ENCODE data around the gene NPRL2.

Gene NPRL2

DNA sequence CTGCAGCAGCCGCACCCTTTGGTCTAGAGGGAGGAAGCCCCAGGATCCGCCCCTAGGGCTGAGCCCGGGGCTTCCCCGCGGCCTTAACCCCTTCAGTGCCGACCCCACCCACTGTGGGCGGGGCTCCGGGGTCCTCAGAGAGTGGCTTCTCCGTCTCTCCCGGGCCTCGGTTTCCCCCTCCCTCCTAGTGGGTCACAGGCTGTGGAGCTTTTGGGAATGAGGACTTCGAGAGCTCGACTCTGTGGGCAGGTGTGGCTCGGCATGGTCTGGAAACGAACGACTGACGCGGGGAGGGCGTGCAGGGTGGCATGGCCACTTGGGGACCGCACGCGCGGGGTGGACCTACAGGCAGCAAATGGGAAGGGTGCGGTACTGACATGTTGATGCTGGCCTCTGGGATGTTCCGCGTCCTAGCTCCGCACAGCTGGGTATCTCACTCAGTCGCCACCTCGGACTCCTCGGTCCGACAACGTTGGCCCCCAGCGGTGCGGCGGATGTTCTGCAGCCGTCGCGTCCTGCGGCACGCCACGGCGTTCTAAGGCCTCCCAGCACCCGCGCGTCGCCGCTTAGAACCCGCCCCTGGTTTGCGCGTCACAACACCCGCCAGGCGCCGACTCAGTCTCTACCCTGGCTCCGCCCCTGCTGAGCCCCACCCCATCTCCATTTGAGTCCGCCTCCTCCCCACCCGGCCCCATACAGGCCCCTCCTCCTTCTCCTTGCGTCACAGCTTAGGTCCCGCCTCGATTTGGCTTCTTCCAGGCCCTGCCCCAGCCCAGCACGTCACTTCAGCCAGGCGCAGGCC is 51.5 kb downstream of the NPRL2 start, which contains the start of the genes HYAL3 and NAA80:
TSS of gene HYAL3 (minus strand) at position 570 of the 802 bp plus-strand sequence. CDS start 3,803 bp downstream, outside the sequence.
TSS of gene NAA80 (minus strand) at position 570 of the 802 bp plus-strand sequence. CDS start 1,942 bp downstream, outside the sequence.
- WGBS (ENCODE audit: extremely low coverage, insufficient coverage, low lambda C conversion rate) = no CpG with 5 or more reads among the region's 61 CpGs
- peak within 1 kb of the TSS; percentile 47 for H3K27ac ChIP-seq (ENCODE audit: low read depth, low read length)

DNA sequence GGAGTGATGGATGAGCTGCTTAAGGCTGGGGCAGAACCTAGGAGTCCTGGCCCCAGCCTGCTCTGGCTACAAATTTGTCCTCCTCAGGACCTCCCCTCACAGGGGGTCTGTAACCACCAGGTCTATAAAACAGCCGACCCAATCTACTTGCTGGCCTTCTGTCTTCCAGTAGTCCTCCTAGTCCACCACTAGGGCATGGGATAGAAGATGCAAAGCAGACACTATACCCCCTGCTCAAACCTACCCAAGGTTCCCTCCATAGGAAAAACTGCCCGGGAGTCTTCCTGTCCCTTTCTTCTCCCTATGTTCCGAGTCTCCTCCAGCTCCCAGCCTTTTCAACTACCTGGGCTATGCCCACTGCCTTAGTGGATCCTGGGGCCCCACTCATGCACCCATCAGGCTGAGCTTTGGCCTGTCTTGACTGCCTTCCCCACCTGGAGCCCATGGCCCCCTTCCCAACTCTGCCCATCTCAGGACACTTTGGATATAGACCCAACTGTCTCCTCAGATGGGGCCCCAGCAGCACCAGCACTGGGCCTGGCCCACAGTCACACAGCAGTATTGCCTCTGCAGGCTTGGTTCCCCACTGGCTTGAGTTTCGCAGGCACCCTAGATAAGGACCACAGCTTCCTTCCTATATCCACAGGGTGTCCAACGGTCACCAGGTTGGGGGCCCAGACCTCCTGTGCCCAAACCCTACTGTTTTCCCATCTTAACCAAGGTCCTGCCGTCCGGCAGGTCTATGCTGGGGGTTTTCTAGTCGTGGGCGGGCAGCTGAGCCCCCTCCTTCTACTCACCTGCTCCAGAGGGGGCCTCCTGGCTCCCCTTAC is 52.5 kb downstream of the NPRL2 start:
- Histone ChIP-seq H2BK120ac (ENCODE audit: low read depth, low read length) (no peak overlapping the region), H3K4ac (ENCODE audit: low read depth, low read length) (no peak overlapping the region), H4K5ac (ENCODE audit: low read length) (no peak overlapping the region), H3K56ac (ENCODE audit: low read length) (peak overlapping the region; percentile 75), H3K9ac (ENCODE audit: low read length) (peak overlapping the region; percentile 52), H3K27ac (ENCODE audit: low read depth, low read length) (no peak overlapping the region), H3K4me2 (ENCODE audit: low read length) (peak overlapping the region; percentile 47), H2AK5ac (ENCODE audit: low read length) (no peak overlapping the region), H3K79me2 (ENCODE audit: control insufficient read depth, insufficient read depth, low read length) (no peaks in the 10 kb centered on the region), H3K23ac (ENCODE audit: low read length) (no peak overlapping the region), H3K36me3 (ENCODE audit: control insufficient read depth, insufficient read depth, low read length) (no peaks in the 10 kb centered on the region), H2BK15ac (replicated peaks; ENCODE audit: low read depth) (no peak overlapping the region), H3K18ac (ENCODE audit: low read length) (no peak overlapping the region), H2BK5ac (ENCODE audit: low read length) (no peak overlapping the region), H4K8ac (ENCODE audit: low read depth, low read length) (no peak overlapping the region), H3K4me3 (ENCODE audit: low read length) (no peak overlapping the region), H3K27me3 (ENCODE audit: insufficient read depth, low read length, poor library complexity) (no peaks in the 10 kb centered on the region), H3K79me1 (ENCODE audit: low read length) (no peaks in the 10 kb centered on the region), H3K4me1 (ENCODE audit: control insufficient read depth, low read depth, low read length) (peaks cover 6% of the 10 kb centered on the region)
- peak; percentile 56 for DNase-seq
- no CpG with 5 or more reads among the region's 9 CpGs for WGBS (ENCODE audit: extremely low coverage, insufficient coverage, low lambda C conversion rate)

More for the DNA sequence above, 51.5 kb downstream of the NPRL2 start, which contains the start of the genes HYAL3 and NAA80:
- Histone ChIP-seq H2BK5ac (ENCODE audit: low read length) (peak within 1 kb of the TSS; percentile 5), H4K5ac (ENCODE audit: low read length) (no peak within 1 kb of the TSS), H3K4ac (ENCODE audit: low read depth, low read length) (no peak within 1 kb of the TSS), H2BK120ac (ENCODE audit: low read depth, low read length) (no peak within 1 kb of the TSS), H3K18ac (ENCODE audit: low read length) (peak within 1 kb of the TSS; percentile 11), H4K8ac (ENCODE audit: low read depth, low read length) (no peak within 1 kb of the TSS), H3K4me3 (ENCODE audit: low read length) (peak within 1 kb of the TSS; percentile 82), H3K9ac (ENCODE audit: low read length) (peak within 1 kb of the TSS; percentile 87), H3K4me2 (ENCODE audit: low read length) (peak within 1 kb of the TSS; percentile 47), H2AK5ac (ENCODE audit: low read length) (no peak within 1 kb of the TSS), H3K23ac (ENCODE audit: low read length) (no peak within 1 kb of the TSS), H2BK15ac (replicated peaks; ENCODE audit: low read depth) (no peak within 1 kb of the TSS), H3K36me3 (ENCODE audit: control insufficient read depth, insufficient read depth, low read length) (no peaks in the 10 kb centered on the region), H3K4me1 (ENCODE audit: control insufficient read depth, low read depth, low read length) (peaks cover 6% of the 10 kb centered on the region), H3K79me2 (ENCODE audit: control insufficient read depth, insufficient read depth, low read length) (no peaks in the 10 kb centered on the region), H3K79me1 (ENCODE audit: low read length) (no peaks in the 10 kb centered on the region), H3K56ac (ENCODE audit: low read length) (peak within 1 kb of the TSS; percentile 77), H3K27me3 (ENCODE audit: insufficient read depth, low read length, poor library complexity) (no peaks in the 10 kb centered on the region)
- DNase-seq = peak; percentile 100

DNA sequence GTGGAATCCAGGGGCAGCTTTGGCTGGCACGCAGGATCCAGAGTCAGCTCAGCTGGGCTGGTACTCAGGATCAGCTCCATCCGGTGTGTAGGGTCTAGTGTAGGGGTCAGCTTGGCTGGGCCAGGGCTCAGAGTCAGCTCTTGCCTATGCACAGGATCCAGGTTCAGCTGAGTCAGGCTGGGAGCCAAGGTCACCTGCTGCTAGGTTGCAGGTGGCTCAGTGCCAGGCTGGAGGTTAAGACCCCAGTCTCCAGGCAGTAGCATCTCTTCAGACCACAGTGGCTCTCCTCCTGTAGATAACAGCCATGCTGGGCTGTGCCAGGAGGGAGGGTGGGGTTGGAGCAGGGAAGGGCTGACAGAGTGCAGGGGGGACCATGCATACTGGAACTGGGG is 53.2 kb downstream of the NPRL2 start:
- Histone ChIP-seq H3K27me3 (ENCODE audit: insufficient read depth, low read length, poor library complexity) (no peaks in the 10 kb centered on the region), H3K4me2 (ENCODE audit: low read length) (no peak overlapping the region), H3K36me3 (ENCODE audit: control insufficient read depth, insufficient read depth, low read length) (no peaks in the 10 kb centered on the region), H2BK15ac (replicated peaks; ENCODE audit: low read depth) (no peak overlapping the region), H3K4ac (ENCODE audit: low read depth, low read length) (no peak overlapping the region), H3K23ac (ENCODE audit: low read length) (no peak overlapping the region), H2AK5ac (ENCODE audit: low read length) (no peak overlapping the region), H3K18ac (ENCODE audit: low read length) (no peak overlapping the region), H2BK120ac (ENCODE audit: low read depth, low read length) (no peak overlapping the region), H3K27ac (ENCODE audit: low read depth, low read length) (no peak overlapping the region), H2BK5ac (ENCODE audit: low read length) (no peak overlapping the region), H3K4me3 (ENCODE audit: low read length) (no peak overlapping the region), H3K9ac (ENCODE audit: low read length) (no peak overlapping the region), H3K4me1 (ENCODE audit: control insufficient read depth, low read depth, low read length) (peaks cover 10% of the 10 kb centered on the region), H3K79me1 (ENCODE audit: low read length) (no peaks in the 10 kb centered on the region), H3K79me2 (ENCODE audit: control insufficient read depth, insufficient read depth, low read length) (no peaks in the 10 kb centered on the region), H4K8ac (ENCODE audit: low read depth, low read length) (no peak overlapping the region), H4K5ac (ENCODE audit: low read length) (no peak overlapping the region), H3K56ac (ENCODE audit: low read length) (no peak overlapping the region)
- WGBS (ENCODE audit: extremely low coverage, insufficient coverage, low lambda C conversion rate) = no CpG with 5 or more reads among the region's 2 CpGs
- DNase-seq = no peak

Data from mesendoderm (in vitro differentiated cells).